ENCODE measurements around the gene CTNNA3.

The CTNNA3 gene

DNA sequence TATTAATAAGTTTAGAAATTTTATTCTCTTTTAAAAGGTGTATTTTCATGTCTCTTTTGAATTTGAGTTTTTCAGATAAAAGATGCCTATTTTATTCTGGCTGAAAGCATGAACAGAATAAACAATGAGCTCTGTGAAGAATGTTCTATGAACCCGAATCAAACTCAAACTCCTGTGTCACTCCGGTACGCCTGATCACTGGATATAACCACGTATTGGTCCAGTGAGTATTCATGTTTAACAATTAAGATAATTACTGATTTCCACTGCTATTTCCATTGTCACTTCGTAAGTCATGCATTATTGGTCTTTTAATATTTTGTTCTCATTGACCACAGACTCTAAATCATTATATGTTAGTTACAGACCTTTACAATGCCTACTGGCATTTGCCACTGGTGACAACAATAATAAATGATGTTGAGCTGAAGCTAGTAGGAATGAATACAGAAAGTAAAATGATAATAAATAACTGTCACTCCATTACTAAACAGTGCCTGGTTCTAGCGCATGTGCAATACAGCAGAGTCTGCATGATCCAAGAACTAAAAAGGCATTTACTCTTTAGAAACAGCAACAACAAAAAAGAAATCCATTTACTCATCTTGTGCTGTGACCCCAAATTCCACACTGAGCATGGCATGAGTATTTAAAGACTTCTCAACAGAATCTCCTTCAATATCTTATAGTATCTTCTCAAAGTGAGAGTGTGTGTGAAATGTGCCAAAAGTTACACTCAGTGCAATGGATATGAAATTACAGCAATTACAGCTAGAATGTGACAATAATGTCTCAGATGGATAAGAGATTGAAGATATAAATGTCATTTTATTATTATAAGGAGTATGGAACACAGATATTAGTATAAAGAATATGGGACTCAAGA is 1597.2 kb downstream of the CTNNA3 start:
- DNase-seq (ENCODE audit: low read depth in 2 of 2) = no peak
- no peak overlapping the region for H3K4me3 ChIP-seq (replicated peaks in 1 of 2; ENCODE audit: low read depth in 2 of 2, low read length in 2 of 2)
- TF ChIP-seq, protein P1, sequence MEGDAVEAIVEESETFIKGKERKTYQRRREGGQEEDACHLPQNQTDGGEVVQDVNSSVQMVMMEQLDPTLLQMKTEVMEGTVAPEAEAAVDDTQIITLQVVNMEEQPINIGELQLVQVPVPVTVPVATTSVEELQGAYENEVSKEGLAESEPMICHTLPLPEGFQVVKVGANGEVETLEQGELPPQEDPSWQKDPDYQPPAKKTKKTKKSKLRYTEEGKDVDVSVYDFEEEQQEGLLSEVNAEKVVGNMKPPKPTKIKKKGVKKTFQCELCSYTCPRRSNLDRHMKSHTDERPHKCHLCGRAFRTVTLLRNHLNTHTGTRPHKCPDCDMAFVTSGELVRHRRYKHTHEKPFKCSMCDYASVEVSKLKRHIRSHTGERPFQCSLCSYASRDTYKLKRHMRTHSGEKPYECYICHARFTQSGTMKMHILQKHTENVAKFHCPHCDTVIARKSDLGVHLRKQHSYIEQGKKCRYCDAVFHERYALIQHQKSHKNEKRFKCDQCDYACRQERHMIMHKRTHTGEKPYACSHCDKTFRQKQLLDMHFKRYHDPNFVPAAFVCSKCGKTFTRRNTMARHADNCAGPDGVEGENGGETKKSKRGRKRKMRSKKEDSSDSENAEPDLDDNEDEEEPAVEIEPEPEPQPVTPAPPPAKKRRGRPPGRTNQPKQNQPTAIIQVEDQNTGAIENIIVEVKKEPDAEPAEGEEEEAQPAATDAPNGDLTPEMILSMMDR (IDR thresholded peaks at IDR 0.05; ENCODE audit: low read depth, low read length) = no peak

DNA sequence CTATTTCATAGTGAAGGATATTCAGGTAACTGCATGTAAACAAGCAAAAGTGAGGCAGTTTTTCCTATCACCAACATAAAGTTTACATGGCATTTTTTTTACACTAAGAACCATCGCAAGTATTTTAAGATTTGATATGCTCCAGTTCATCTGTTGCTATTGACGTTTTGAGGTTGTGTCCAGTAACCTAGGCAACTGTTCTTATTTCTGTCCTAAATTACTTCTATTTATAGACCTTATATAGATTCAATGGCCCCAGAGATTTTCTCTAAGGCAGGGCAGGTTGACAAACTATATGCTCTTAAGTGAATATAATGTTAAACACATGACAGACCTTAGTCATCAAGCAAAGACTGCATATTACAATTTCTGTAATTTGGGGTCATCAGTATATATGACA is 1600.4 kb downstream of the CTNNA3 start:
- H3K4me3 ChIP-seq (replicated peaks in 1 of 2; ENCODE audit: low read depth in 2 of 2, low read length in 2 of 2) = no peak overlapping the region
- TF ChIP-seq, protein P1 (IDR thresholded peaks at IDR 0.05; ENCODE audit: low read depth, low read length) = no peak
- no peak for DNase-seq (ENCODE audit: low read depth in 2 of 2)

DNA sequence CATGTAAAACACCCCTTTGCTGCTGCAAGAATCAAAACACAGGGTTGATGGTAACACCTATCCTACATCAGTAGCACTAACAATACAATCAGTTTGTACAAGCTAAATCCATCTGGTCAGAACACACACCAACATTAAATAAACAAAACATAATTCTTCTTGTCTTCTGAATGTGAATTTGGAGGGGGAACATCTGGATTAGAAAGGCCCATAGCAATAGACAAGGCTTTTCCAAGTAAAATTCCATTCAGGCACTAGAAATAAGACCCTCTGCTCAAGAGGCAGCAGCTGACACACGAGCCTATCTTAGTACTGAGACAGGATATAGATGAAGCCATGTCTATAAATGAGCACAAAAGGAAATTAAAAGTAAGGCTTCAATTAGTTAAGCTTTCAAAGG is 1610.1 kb downstream of the CTNNA3 start:
- no peak overlapping the region for H3K4me3 ChIP-seq (replicated peaks in 1 of 2; ENCODE audit: low read depth in 2 of 2, low read length in 2 of 2)
- DNase-seq (ENCODE audit: low read depth in 2 of 2) = no peak

DNA sequence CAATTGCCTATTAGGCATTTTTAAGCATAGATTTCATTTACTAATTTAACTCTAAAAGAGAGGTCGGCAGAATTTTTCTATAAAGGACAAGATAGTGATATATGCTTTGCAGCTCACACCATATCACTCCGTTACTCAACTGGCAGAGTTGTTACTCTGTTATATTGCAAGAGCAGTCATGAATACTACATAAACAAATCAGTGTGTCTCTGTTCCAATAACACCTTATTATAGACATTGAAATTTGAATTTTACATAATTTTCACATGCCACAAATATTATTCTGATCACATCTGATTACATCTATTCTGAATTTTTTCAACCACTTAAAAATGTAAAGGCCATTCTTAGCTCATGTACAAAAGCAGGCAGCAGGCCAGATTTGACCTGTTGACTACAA is 1624.1 kb downstream of the CTNNA3 start:
- DNase-seq (ENCODE audit: low read depth in 2 of 2) = no peak
- no peak overlapping the region for H3K4me3 ChIP-seq (replicated peaks in 1 of 2; ENCODE audit: low read depth in 2 of 2, low read length in 2 of 2)
- TF ChIP-seq, protein P1 (IDR thresholded peaks at IDR 0.05; ENCODE audit: low read depth, low read length) = no peak

More for the DNA sequence above, 1610.1 kb downstream of the CTNNA3 start:
- TF ChIP-seq, protein P1 (IDR thresholded peaks at IDR 0.05; ENCODE audit: low read depth, low read length) = no peak

DNA sequence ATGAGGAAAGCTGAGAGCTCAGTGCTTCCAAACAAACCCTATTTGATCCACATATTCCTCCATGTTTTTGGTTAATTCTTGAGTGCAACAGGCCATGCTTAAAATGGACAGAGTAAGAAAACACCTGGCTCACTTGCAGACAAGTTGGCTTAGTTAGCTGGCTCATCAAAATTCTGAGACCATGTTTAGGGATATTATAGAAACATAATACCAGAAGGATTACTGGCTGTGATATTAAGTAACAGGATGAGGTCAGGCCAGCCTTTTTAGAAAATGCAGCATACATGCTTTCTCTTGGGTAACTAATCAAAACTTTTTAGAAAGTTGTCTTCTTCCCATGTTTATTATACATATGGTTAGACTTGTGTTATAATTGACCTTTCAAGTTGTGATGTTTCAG is 1637.4 kb downstream of the CTNNA3 start:
- TF ChIP-seq, protein P1 (IDR thresholded peaks at IDR 0.05; ENCODE audit: low read depth, low read length) = no peak
- no peak for DNase-seq (ENCODE audit: low read depth in 2 of 2)

DNA sequence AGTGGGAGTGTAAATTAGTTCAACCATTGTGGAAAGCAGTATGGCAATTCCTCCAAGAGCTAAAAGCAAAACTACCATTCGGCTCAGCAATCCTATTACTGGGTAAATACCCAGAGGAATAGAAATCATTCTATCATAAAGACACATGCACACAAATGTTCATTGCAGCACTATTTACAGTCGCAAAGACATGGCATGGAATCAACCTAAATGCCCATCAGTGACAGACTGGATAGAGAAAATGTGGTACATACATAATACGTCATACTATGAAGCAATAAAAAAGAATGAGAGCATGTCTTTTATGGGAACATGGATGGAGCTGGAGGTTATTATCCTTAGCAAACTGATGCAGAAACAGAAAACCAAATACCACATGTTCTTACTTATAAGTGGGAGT is 1646.7 kb downstream of the CTNNA3 start:
- TF ChIP-seq, protein P1 (IDR thresholded peaks at IDR 0.05; ENCODE audit: low read depth, low read length) = no peak
- H3K4me3 ChIP-seq (replicated peaks in 1 of 2; ENCODE audit: low read depth in 2 of 2, low read length in 2 of 2) = no peak overlapping the region
- no peak for DNase-seq (ENCODE audit: low read depth in 2 of 2)

More for the DNA sequence above, 1637.4 kb downstream of the CTNNA3 start:
- no peak overlapping the region for H3K4me3 ChIP-seq (replicated peaks in 1 of 2; ENCODE audit: low read depth in 2 of 2, low read length in 2 of 2)
